GM19238 (cell line): ENCODE measurements around the gene MTHFR.

ENCODE experiments used
- DNase-seq: peaks from one replicate; pipeline ENCODE4 v3.0.0; 2011; ENCODE audit warnings: low spot score; ENCODE audit not compliant: insufficient read length

The MTHFR gene

DNA sequence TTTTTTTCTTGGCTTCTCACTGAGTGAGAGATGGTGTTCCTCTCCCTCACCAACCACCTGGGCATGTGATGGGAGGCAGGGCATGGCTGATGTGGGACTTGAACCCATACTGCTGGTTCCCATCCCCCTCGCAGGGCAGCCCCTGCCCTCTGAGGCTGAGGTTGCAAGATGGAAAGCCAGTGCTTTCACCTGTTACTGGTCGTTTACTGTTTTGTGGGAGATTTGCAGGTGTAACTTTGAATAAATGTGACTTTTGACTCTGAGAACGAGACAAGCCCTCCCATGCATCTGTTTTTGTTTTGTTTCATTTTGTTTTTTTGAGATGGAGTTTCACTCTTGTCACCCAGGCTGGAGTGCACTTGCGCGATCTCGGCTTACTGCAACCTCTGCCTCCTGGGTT, 22.2 kb downstream of the MTHFR start:
- DNase-seq: no peak

DNA sequence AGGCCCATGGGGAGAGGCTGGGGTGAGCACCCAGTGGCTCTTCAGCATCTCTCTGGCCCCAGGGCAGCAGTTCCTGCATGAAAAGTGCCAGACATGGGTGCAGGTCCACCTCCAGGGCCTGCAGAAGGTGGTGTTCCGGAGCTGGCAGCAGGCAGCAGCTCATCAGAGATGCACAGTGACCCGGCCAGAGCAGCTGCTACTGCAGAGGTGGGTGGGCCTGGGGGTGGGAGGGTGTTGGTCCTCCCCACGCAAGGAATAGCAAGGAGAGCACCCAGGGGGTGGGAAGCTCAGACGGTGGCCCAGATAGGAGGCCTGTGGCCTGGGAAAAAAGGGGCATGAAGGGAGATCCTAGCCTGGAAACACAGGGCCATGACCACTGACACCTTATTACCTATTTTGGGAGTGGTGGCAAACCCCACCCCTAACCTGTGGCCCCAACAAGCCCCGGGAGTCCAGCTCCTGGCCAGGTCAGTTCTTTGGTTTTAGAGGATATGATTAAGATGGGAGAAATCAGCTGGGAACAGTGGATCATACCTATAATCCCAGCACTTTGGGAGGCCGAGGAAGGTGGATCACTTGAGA, 23.5 kb downstream of the MTHFR start:
- DNase-seq: no peak

DNA sequence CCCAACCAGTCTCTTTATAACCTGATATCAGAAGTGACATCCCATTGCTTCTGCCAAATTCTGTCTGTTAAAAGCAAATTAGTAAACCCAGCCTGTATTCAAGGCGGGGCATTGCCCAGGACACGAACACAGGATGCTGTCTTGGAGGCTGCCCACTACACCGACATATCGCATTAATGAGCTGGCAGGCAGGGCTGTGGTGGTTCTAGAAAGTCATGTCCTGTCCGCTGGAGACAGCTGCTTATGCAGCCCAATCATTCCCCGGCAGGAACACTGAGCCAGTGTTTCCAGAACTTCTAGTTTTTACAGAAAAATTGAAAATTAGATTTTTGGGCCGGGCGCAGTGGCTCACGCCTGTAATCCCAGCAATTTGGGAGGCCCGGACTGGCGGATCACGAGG, 24.5 kb downstream of the MTHFR start:
- DNase-seq: no peak

DNA sequence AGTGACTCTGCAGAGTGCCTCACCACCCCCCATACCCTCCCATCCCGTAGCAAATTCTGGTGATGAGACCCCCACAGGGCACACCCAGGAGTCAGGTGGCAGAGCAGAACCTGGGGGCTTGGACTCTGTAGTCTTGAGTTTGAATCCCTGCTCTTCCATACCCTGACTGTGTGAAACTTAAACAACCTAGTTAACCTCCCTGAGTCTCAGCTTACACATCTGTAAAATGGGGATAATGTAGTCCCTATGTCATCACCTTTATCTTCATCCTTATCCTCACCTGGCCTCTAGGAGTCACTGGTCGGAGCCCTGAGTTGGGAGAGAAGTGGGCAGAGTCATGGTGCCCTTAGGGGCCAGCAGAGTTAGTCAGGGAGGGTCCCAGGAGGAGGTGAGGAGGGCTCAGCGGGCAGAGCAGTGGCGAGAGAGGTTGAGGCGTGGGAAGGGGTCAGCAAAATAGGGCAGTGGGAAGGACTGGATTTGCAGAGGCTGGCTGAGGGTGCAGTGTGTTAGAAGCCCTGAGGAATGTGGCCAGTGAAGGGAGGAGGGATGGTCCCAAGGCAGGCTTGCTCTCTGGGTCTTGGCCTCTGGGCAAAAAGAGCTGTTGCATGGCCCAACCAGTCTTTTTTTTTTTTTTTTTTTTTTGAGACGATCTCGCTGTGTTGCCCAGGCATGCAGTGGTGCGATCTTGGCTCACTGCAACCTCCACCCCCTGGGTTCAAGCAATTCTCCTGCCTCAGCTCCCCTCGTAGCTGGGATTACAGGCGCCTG, 25.2 kb downstream of the MTHFR start:
- DNase-seq: no peak

DNA sequence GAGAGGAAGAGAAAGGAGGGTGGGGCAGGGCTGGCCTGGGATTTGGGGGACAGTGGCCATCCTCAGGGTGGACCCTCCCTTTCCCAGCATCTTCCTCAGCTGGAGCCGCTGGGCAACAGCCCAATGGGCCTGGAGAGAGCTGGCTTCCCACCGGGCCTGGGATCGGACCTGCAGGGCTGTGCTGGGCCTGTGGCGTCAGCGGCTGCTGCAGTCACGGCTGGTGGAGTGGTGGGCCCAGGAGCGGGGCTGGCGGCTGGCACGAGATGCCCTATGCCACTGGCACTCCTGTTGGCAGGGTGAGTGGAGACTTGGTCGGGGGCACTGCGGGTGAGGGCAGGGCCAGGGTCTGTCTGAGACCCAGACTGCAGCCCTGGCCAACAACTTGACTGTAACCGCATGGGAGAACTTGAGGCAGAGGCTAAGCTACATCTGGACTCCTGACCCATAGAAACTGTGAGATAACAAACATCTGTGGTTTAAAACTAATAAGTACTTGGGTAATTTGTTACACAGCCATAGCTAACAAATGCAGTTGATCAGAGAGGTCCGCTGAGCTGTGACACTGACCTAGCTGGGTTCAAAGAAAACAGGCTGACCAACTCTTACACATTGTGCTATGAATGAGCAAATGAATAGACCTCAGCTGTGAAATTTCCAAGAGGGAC, 25.9 kb downstream of the MTHFR start:
- no peak for DNase-seq

DNA sequence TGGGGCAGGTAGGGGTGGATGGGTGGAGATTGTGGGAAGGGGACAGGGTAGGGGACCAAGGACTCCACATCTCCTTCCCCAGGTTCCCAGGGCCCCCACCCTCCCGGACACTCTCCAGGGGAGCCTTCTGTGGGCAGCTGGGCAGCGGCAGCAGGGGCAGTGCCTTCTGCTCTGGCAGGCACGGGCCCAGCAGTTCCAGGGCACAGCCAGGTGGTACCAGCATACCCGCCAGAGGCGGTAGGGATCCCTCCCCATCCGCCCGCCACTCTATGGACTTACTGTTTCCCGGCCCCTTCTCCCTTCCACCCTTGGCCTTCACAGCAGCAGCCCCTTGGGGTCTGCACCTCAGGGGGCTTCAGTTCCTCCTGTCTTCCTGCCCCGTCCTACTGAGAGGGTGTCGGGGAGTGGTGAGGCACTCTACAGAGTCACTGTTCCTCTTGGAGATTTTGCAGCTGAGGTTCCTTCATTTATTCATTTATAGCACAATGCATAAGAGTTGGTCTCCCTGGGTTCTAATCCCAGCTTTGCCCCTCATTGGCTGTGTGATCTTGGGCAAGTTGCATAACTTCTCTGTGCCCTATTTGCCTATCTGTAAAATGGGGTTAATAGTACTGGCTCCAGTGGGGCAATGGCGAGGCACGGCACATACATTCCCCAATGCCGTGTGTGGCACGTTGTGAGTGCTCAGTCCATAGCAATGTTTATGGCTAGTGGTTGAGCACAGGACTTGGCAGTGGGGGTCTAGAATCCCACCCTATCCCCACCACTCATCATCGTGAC, 26.7 kb downstream of the MTHFR start:
- no peak for DNase-seq

DNA sequence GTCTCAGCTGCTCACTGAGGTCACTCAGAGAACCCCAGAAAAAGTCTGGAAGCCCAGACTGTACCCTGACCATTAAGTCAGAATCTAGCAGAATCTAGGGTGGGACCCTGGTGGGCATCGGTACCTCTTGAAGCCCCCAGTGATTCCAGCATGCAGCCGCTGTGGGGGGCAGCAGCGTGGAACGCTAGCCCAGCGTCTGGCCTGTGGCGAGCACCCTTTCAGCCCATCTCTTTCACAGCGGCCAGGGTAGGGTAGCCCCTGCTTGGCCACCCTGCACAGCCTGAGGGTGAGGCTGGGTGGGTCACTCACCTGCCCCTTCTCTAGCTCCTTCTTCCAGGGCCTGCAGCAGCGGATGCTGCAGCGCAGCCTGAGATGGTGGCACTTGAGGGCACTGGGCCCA, 27.4 kb downstream of the MTHFR start:
- DNase-seq: no peak

DNA sequence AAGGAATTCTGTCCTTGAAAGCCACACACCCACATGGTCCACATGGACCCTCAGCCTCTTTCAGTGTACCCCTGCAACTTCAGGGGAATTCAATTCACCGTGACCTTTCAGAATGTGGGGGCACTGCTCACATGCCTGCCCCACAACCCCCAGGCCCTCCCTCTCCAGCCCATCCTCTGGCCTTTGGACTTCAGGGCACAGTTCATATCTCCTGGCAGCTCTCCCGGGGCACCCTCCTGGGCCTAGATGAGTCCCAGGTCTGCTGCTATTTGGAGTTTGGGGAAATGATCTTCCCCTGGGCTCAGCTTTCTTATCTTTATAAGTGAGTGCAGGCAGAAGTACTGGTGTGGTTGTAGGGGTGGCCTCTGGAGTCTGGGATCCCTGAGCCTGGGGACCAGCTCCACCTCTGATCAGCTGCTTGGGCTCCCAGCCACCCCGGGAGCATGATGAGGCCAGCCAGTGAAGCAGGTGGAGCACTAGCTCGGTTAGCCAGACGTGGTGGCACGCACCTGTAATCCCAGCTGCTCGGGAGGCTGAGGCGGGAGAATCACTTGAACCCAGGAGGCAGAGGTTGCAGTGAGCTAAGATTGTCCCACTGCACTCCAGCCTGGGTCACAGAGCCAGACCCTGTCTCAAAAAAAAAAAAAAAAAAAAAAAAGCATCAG, 28.0 kb downstream of the MTHFR start:
- DNase-seq: no peak

DNA sequence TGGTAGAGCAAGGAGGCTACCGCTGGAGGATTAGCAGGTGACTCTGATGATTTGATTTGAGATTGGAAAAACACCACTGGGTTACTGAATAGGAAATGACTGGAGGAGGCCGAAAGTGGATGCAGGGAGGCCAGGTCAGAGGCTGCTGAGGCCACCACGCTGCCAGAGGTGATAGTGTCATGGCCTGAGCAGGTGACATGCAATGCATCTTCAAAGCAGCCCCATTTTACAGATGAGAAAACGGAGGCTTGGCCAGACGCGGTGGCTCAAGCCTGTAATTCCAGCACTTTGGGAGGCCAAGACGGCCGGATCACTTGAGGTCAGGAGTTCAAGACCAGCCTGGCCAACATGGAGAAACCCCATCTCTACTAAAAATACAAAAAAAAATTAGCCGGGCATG, 31.0 kb downstream of the MTHFR start:
- DNase-seq: no peak

DNA sequence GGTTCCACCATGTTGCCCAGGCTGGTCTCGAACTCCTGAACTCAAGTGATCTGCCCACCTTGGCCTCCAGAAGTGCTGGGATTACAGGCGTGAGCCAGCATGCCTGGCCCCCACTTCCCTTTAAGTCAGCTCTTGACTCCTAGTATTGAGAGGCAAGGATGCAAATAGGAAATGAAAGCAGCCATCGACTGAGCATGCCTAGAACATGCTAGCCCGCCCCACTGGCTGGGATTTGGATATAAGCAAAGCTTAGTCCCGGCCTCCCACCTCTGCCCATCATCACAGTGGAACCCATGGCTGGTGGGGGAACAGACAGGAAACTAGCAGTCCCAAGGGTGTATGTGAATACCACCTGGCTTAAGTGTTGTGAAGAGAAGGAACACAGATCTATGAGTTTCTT, 33.3 kb downstream of the MTHFR start:
- no peak for DNase-seq

DNA sequence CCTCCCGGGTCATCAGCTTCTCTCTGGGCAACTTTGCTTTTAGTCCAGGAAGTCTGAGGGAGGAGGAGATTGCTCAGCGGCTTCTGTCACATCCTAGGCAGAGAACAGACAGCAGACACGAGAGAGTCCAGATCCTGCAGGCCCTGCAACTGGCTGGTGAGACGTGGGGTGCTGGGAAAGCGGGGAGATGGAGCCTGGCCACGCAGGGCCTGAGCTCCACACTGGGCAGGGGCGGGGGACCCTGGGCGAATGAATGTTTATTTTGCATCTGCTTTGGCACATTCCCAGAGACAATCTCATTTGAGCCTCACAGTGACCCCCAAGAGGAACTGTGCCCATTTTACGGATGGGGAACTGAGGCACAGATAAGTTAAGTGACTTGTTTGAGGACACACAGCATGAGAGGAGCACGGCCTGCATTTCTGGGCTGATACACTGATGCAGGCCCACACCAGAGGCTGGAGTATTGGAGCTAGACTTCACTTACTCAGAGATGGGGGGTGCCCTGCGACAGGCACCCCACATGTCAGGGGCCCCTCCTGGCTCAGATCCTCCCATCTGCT, 34.2 kb downstream of the MTHFR start:
- no peak for DNase-seq

DNA sequence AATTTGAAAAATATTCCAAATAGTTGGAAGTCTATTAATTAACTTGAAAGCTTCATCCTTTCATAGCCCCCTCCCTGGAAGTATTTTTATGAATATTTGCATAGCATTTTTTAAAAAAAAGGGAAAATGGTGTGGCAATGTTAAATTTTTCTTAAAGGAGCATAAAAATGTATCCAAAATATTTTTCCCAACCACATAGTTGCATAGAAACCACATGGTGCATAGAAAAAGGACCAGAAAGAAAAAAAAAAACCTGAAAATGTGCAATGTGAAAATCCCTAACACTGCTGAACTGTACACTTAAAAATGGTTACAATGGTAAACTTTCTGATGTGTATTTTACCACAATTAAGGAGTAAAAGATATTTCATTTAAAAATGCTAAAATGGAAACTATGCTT, 35.8 kb downstream of the MTHFR start:
- no peak for DNase-seq

DNA sequence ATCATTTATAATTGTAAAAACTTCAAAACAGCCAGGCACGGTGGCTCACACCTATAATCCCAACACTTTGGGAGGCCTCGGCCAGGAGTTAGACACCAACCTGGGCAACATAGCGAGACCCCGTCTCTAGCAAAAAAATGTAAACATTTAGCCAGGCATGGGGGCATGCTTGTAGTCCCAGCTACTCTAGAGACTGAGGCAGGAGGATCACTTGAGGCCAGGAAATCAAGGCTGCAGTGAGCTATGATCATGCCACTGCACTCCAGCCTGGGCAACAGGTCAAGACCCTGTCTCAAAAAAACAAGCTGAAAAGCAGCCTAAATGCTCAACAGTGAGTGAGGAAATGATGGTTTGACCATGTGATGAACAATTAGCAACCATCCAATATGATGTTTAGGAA, 36.5 kb downstream of the MTHFR start:
- DNase-seq: no peak

DNA sequence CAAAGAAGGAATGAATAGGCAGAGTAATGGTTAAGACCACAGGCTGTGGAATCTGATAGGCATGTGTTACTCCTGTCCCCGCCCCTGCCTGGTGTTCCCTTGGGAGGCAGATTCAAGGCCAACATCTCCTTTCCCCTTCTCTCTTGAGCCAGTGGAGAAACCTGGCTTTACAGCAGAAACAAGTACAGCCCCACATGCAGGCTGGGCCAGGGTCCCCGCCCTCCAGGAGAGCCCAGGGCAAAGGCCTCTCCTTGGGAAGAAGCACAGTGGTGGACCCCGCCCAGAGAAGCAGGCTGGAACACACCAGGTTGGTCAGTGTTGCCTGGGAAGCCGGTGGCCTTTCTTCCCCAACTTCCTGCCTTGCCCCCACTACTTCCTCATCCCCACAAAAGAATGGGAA, 36.9 kb downstream of the MTHFR start:
- no peak for DNase-seq

DNA sequence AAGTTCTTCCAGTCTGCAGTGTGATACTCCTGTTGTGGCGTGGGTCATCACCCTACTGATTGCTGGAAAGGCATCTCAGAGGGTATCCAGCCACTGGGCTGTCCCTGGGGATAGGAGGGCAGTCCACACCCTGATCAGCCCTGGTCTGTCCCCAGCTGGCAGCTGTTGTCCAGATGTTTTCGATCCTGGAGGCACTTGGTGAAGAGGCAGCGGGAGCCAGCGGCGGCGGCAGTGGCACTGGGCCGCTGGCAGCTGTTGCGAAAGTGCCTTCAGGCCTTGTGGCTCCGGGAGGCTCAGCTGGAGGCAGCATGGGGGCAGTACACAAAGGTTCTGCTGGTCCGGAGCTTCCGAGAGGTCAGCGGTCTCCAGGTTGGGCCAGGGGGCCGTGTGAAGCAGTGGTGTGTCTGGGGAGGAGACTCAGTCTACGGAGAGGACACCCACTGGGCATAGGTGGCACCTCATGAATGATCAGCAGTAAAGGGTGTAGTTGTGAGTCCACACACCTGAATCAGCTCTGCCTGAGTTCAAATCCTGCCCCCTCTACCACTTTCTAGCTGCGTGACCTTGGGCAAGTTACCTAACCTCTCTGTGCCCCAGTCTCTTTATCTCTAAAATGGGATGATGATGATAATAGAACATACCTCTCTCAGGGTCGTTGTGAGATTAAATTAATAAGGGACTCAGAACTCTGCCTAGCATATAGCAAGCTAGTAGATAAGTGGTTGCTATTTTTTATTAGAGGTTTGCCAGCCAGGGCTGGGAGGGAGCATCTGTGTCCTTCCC, 37.7 kb downstream of the MTHFR start:
- DNase-seq: no peak

DNA sequence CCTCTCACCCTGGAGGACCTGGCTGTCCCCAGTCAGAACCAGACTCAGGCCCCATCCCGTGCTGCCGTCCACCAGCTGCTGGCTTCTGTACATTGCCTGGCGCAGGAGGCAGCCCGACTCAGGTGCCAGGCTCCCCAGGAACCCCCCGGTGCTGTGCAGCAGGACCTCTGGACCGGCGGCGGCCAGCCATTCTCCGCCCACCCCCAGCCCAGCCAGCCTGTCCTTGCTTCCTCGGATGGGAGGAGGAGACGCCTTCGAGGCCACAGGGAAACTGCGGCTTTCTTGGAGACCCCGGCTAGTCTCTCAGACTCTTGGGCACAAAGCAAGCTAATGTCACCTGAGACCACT, 39.4 kb downstream of the MTHFR start:
- DNase-seq: no peak

DNA sequence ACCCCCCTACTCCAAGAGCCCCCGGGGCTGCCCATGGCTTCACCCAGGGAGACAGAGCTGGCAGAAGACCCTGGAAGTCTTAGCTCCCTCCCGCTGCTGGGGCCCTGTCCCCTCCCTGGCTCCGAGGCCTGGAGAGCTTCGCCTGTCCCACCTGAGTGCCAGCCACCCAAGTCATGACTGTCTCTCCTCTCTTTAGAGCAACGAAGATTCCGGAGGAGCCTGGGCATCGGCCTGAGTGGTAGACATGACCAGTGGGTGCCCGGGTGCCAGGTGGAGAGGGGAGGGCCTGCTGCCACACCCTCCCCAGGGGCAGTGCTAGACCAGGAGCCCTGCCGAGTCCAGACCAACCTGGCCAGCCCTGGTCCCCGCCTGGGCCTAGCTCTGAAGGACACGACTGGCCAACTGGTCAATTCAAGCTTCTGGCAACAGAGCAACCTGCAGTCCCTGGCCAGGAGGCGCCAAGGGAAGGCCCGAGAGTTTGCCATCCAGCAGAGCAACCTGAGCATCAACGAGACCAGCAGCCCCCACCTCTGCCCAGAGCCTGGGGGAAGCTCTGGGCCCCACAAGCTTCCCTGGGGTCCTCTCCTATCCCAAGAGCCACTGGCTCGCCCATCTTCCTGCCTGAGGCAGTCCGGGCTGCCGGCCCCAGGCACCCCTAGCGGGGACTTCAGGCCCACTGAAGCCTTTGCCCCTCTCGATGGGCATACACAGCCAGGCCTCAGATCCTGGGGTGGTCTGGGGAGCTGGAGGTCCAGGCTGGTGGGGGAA, 39.9 kb downstream of the MTHFR start:
- no peak for DNase-seq

DNA sequence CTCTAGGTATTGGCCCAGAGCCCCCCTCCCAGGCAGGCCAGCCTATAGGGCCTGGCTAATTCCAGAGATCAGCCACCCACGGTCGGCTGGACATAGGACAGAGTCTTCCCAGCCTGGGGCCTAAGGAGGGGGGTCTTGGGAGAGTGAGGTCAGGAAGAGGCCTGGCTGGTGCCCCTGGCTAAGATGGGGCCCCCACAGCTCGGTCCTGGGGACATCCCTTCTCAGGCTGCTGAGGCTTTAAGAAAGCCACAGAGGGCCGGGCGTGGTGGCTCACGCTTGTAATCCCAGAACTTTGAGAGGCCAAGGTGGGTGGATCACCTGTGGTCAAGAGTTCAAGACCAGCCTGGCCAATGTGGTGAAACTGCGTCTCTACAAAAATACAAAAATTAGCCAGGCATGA, 41.2 kb downstream of the MTHFR start:
- DNase-seq: no peak

DNA sequence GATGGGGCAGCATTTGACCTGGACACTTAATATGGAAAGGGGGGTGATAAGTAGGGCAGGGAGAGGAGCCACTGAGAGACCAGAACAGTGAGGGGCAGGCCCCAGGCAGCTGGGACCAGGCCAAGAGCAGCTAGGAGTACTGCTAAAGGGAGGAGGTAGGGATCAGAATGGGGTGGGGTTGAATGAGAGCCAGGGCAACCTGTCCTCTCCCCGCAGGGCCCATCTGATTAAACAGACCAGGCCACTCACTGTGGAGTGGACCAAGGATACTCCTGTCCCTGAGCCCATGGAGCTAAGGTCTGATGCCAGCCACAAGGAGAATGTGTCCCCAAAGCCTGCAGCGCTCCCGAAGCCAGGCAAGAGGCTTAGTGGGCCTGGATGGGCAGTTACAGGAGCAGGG, 41.6 kb downstream of the MTHFR start:
- no peak for DNase-seq

DNA sequence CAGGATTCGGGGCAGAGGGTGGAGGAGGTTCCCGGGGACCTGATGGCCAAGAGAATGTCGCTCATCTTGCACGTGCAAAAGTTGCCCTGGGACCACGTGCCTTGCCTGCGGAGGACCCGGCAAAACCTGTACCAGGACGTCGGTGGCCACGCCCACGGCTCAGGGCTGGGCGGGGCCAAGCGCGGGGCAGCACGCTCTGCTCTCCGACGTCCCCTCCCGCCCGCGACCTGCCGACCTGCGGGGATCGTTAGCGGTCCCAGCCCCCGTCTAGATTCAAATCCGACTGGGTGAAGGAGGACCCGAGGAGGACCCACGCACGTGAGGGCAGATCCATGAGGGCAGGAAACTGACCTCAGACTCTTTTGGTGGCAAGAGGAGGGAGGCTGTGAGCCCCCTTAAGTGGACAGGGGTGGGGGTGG, 43.8 kb downstream of the MTHFR start, which contains the start of gene C1orf167:
Gene C1orf167, plus strand, starts transcription at position 206 of the 419 bp plus-strand sequence. CDS start 2,208 bp downstream, outside the sequence.
- no peak for DNase-seq
